Esophagus (tissue), 2 donors: Measurements from ENCODE around the gene IL36RN. TPM values are rescaled to one million over a fixed set of nuclear protein-coding genes. Genes with fewer than 3 reads are reported as not detected.

Source experiments
- H3K27ac ChIP-seq, 2 donors: one replicate each; pipeline ENCODE4 v1.5.1; 2013; ENCODE audit warnings: low read depth in 2 of 2, mild to moderate bottlenecking in 2 of 2, inconsistent platforms in 1 of 2, low read length in 1 of 2, moderate library complexity in 1 of 2
- H3K27me3 ChIP-seq, 2 donors: one replicate each; pipeline ENCODE4 v1.6.1; 2013; ENCODE audit warnings: low read length in 2 of 2, control low read depth in 1 of 2, mild to moderate bottlenecking in 1 of 2; ENCODE audit not compliant: insufficient read depth in 2 of 2, control insufficient read depth in 1 of 2
- H3K36me3 ChIP-seq, 2 donors: one replicate each; pipeline ENCODE4 v1.6.1; 2013; ENCODE audit warnings: low read length in 1 of 2; ENCODE audit not compliant: control insufficient read depth in 2 of 2, insufficient read depth in 2 of 2
- H3K4me1 ChIP-seq, 2 donors: one replicate each; pipeline ENCODE4 v1.6.1; 2013; ENCODE audit warnings: low read length in 1 of 2; ENCODE audit not compliant: control insufficient read depth in 2 of 2, insufficient read depth in 2 of 2
- H3K4me3 ChIP-seq, 2 donors: one replicate each; pipeline ENCODE4 v1.5.1; 2013; ENCODE audit warnings: low read length in 2 of 2, mild to moderate bottlenecking in 2 of 2, low read depth in 1 of 2, moderate library complexity in 1 of 2
- H3K9me3 ChIP-seq, 2 donors: one replicate each; pipeline ENCODE4 v1.6.1; 2013; ENCODE audit warnings: mild to moderate bottlenecking in 2 of 2, low read depth in 1 of 2, low read length in 1 of 2, moderate library complexity in 1 of 2; ENCODE audit not compliant: control insufficient read depth in 2 of 2, insufficient read depth in 1 of 2
- whole genome bisulfite sequencing, 2 donors: extraction: QIAGEN DNeasy Blood & Tissue Kit; methylation state at CpG; one replicate each; pipeline ENCODE4 v1.1.7; 2013; 5-methylcytosine and 5-hydroxymethylcytosine counted together
- polyA plus RNA-seq, 2 donors: library from polyadenylated mRNA; stranded (reverse); fragments of 200-250 nt; gene quantifications; one replicate each; pipeline ENCODE4 v1.2.3, GENCODE V29; 2013
- donor health status: healthy with polysubstance abuse.
- donor health status: Bipolar disorder and iron deficiency.

Gene IL36RN
- polyA plus RNA-seq, 2 donors: 25.9 to 38.4 TPM

GRCh38 chr2:113103277-113103676, 44.3 kb downstream of the IL36RN start:
- Histone ChIP-seq H3K27ac (no peak overlapping the region), H3K27me3 (no peaks in the 10 kb centered on the region), H3K36me3 (no peaks in the 10 kb centered on the region), H3K9me3 (peaks cover 0 to 3% of the 10 kb centered on the region in 2 donors), H3K4me3 (no peak overlapping the region), H3K4me1 (peaks cover 0 to under 1% of the 10 kb centered on the region in 2 donors)
- 90 to 93% methylated on average over 4 of the region's 4 CpGs for WGBS, 2 donors

GRCh38 chr2:113104054-113104611, 45.1 kb downstream of the IL36RN start:
- WGBS, 2 donors: 76 to 77% methylated on average over 3 of the region's 3 CpGs
- H3K27ac ChIP-seq: no peak overlapping the region
- H3K9me3 ChIP-seq: peaks cover 0 to 3% of the 10 kb centered on the region in 2 donors
- no peaks in the 10 kb centered on the region for H3K36me3 ChIP-seq
- H3K27me3 ChIP-seq: no peaks in the 10 kb centered on the region
- no peak overlapping the region for H3K4me3 ChIP-seq
- H3K4me1 ChIP-seq: no peaks in the 10 kb centered on the region

- WGBS, 2 donors: 76 to 78% methylated on average over 6 of the region's 6 CpGs
- Histone ChIP-seq H3K36me3 (no peaks in the 10 kb centered on the region), H3K4me1 (peaks cover 0 to 2% of the 10 kb centered on the region in 2 donors), H3K4me3 (no peak overlapping the region), H3K27me3 (no peaks in the 10 kb centered on the region), H3K27ac (no peak overlapping the region), H3K9me3 (peaks cover 0 to 3% of the 10 kb centered on the region in 2 donors)
These were observed 46.2 kb downstream of the IL36RN start for GRCh38 chr2:113105047-113105785.

GRCh38 chr2:113111121-113111520, 52.1 kb downstream of the IL36RN start:
- H3K27me3 ChIP-seq: no peaks in the 10 kb centered on the region
- H3K36me3 ChIP-seq: no peaks in the 10 kb centered on the region
- 52 to 60% methylated on average over 3 of the region's 3 CpGs for WGBS, 2 donors
- peak overlapping the region; percentile 94 for H3K27ac ChIP-seq
- H3K9me3 ChIP-seq: no peaks in the 10 kb centered on the region
- no peak overlapping the region for H3K4me3 ChIP-seq
- peaks cover 2 to 25% of the 10 kb centered on the region in 2 donors for H3K4me1 ChIP-seq

GRCh38 chr2:113111823-113112287, 52.9 kb downstream of the IL36RN start:
- H3K36me3 ChIP-seq: no peaks in the 10 kb centered on the region
- no peaks in the 10 kb centered on the region for H3K9me3 ChIP-seq
- no peak overlapping the region for H3K4me3 ChIP-seq
- H3K27me3 ChIP-seq: no peaks in the 10 kb centered on the region
- peaks cover 4 to 27% of the 10 kb centered on the region in 2 donors for H3K4me1 ChIP-seq
- peak overlapping the region; percentile 94 for H3K27ac ChIP-seq
- 50 to 60% methylated on average over 6 of the region's 6 CpGs for WGBS, 2 donors

- Histone ChIP-seq H3K27me3 (no peaks in the 10 kb centered on the region), H3K4me3 (no peak overlapping the region), H3K36me3 (no peaks in the 10 kb centered on the region), H3K27ac (peak overlapping the region; percentile 94), H3K9me3 (no peaks in the 10 kb centered on the region), H3K4me1 (peaks cover 6 to 31% of the 10 kb centered on the region in 2 donors)
- WGBS, 2 donors: 86% methylated on average over 8 of the region's 8 CpGs
These were observed 53.4 kb downstream of the IL36RN start for GRCh38 chr2:113112441-113112840.

GRCh38 chr2:113112871-113113270, 53.9 kb downstream of the IL36RN start:
- 82 to 83% methylated on average over 6 of the region's 6 CpGs for WGBS, 2 donors
- Histone ChIP-seq H3K36me3 (no peaks in the 10 kb centered on the region), H3K4me3 (peak overlapping the region in 1 of 2 donors; percentile 7), H3K27ac (peak overlapping the region; percentile 94), H3K9me3 (no peaks in the 10 kb centered on the region), H3K4me1 (peaks cover 6 to 31% of the 10 kb centered on the region in 2 donors), H3K27me3 (no peaks in the 10 kb centered on the region)

GRCh38 chr2:113113807-113114206, 54.8 kb downstream of the IL36RN start:
- Histone ChIP-seq H3K4me3 (no peak overlapping the region), H3K9me3 (no peaks in the 10 kb centered on the region), H3K36me3 (no peaks in the 10 kb centered on the region), H3K4me1 (peaks cover 6 to 33% of the 10 kb centered on the region in 2 donors), H3K27me3 (no peaks in the 10 kb centered on the region), H3K27ac (peak overlapping the region; percentile 90 to 99)
- 31 to 39% methylated on average over 3 of the region's 3 CpGs for WGBS, 2 donors
